GM12878 (cell line): Measurements from ENCODE around the gene CFAP61.

Experiments
- ASH2L ChIP-seq: fragments of 300-600, 200-600 bp; sonication (generic); IDR thresholded peaks from 2 replicates; pipeline ENCODE4 v1.6.1; 2017; ENCODE audit warnings: low read depth, mild to moderate bottlenecking, borderline replicate concordance
- CEBPB ChIP-seq, 2 experiments: fragments of 150-350 bp in 1 of 2; IDR thresholded peaks; 2 replicates each; pipeline ENCODE4 v1.6.1; 2012 to 2014; ENCODE audit warnings: low read depth in 2 of 2, low read length in 2 of 2, borderline replicate concordance in 1 of 2, inconsistent platforms in 1 of 2
- CTCF ChIP-seq, 3 experiments: IDR thresholded peaks in 2 of 3; conservative IDR thresholded peaks in 1 of 3; 2 replicates each; pipeline ENCODE4 v1.5.1; 2011; ENCODE audit warnings: low read depth in 3 of 3, low read length in 3 of 3, mild to moderate bottlenecking in 3 of 3, control low read depth in 2 of 3, moderate library complexity in 2 of 3, inconsistent platforms in 1 of 3, mixed read lengths in 1 of 3; ENCODE audit not compliant: control insufficient read depth in 2 of 3, insufficient read depth in 1 of 3; ENCODE audit errors: extremely low read depth in 1 of 3
- EZH2 ChIP-seq: IDR thresholded peaks from 2 replicates; pipeline ENCODE4 v1.6.1; 2012; ENCODE audit warnings: low read depth, mild to moderate bottlenecking, control low read depth, inconsistent platforms, low read length, borderline replicate concordance; ENCODE audit not compliant: control insufficient read depth
- POLR2AphosphoS5 ChIP-seq: IDR thresholded peaks from 2 replicates; pipeline ENCODE4 v1.6.1; 2011; ENCODE audit warnings: mild to moderate bottlenecking, low read length, inconsistent platforms
- RCOR1 ChIP-seq: conservative IDR thresholded peaks from 2 replicates; pipeline ENCODE4 v1.6.1; 2012; ENCODE audit warnings: low read depth, low read length, improper control_type of control experiment
- STAT3 ChIP-seq: IDR thresholded peaks from 2 replicates; pipeline ENCODE4 v1.6.1; 2011; ENCODE audit warnings: low read depth, low read length, improper control_type of control experiment
- TCF12 ChIP-seq: IDR thresholded peaks from 2 replicates; pipeline ENCODE4 v1.6.1; 2011; ENCODE audit warnings: low read depth, mild to moderate bottlenecking, low read length
- ZNF274 ChIP-seq: IDR thresholded peaks from one replicate; pipeline ENCODE4 v1.8.0; 2011; ENCODE audit not compliant: insufficient read length, insufficient read depth

- TF ChIP-seq CTCF (IDR thresholded peaks at IDR 0.05 in 2 of 3, conservative IDR thresholded peaks at IDR 0.05 in 1 of 3; ENCODE audit: control insufficient read depth in 2 of 3, extremely low read depth in 1 of 3, insufficient read depth in 1 of 3, low read depth in 3 of 3, low read length in 3 of 3) (no peak), ZNF274 (no peak), POLR2AphosphoS5 (no peak), EZH2 (no peak), RCOR1 (no peak), STAT3 (no peak), ASH2L (no peak), TCF12 (no peak), CEBPB (IDR thresholded peaks at IDR 0.05; ENCODE audit: borderline replicate concordance in 1 of 2, low read depth in 2 of 2, low read length in 2 of 2) (no peak)
These were observed 129.0 kb downstream of the CFAP61 start for GRCh38 chr20:20181322-20181721.
